ENCODE results near the gene PRKAR1B. TPM values are rescaled to one million over a fixed set of nuclear protein-coding genes. Genes with fewer than 3 reads are reported as not detected.

The PRKAR1B gene
- total and polyA plus RNA-seq, 10 of the 15 experiments (the other 5 are each of a cell fraction or from before 2014, with no cell fraction given) = 1.4 to 45.6 (median 19.3) TPM

DNA sequence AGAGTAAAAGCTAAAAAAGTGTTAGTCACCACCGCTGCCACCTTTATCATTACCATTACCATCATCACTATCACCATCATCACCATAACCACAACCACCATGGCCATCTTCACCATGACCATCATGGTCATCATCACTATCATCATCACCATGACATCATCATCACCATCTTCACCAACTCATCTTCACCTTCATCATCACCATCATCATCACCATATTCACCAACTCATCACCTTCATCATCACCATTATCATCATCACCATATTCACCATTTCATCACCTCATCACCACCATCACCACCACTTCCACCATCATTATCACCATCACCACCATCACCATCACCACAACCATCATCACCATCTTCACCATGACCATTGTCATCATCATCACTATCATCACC lies 161.0 kb downstream of the PRKAR1B start:
- intact Hi-C loops (cut with micrococcal nuclease; ENCODE audit: unreplicated experiment) = no loop called here
- ChIA-PET POLR2A (no interaction called here), CTCF (no interaction called here), RAD21 (ENCODE audit: unreplicated experiment) (no interaction called here), SMC1A (ENCODE audit: uncharacterized antibody, unreplicated experiment) (no interaction called here)
- DNase-seq (ENCODE audit: low read depth, low spot score) (no peak), ATAC-seq (no peak), FAIRE-seq (no peak)
- H3K36me3 ChIP-seq (ENCODE audit: control insufficient read depth in 2 of 2, insufficient read depth in 2 of 2, low read length in 1 of 2) = no peaks in the 10 kb centered on the region
- H2AFZ ChIP-seq (ENCODE audit: control insufficient read depth, low read depth, low read length) = no peak overlapping the region
- no peak overlapping the region for H3K27ac ChIP-seq (ENCODE audit: control insufficient read depth, insufficient read depth)
- H3K4me3 ChIP-seq = no peak overlapping the region
- BruUV-seq (replicated peaks) = no TSS peak
- H3K4me2 ChIP-seq (ENCODE audit: control insufficient read depth, insufficient read depth) = no peak overlapping the region
- no peaks in the 10 kb centered on the region for H3K27me3 ChIP-seq (replicated peaks in 1 of 2; ENCODE audit: control insufficient read depth in 2 of 2, insufficient read depth in 2 of 2, low read length in 1 of 2)
- TF ChIP-seq HDGF (IDR thresholded peaks at IDR 0.05) (0 out of 2 replicates have a peak, but pooled peaks have one; percentile 38), ZNF622 (IDR thresholded peaks at IDR 0.05) (no peak), IRF4 (IDR thresholded peaks at IDR 0.05; ENCODE audit: low read depth, low read length) (no peak), POLR2AphosphoS5 (IDR thresholded peaks at IDR 0.05; ENCODE audit: low read length) (no peak), ATF7 (IDR thresholded peaks at IDR 0.05; ENCODE audit: low read depth) (0 out of 2 replicates have a peak, but pooled peaks have one; percentile 14), CHD4 (IDR thresholded peaks at IDR 0.05) (no peak)
- in situ Hi-C loops (cut with MboI) = no loop called here
- no peaks in the 10 kb centered on the region; the same call in 1 of the 3 replicates for H3K9me3 ChIP-seq (replicated peaks; ENCODE audit: control insufficient read depth, insufficient read depth, low read length)
- H3K79me2 ChIP-seq (ENCODE audit: control insufficient read depth, insufficient read depth, low read length) = no peaks in the 10 kb centered on the region
- H3K9ac ChIP-seq (ENCODE audit: control insufficient read depth, insufficient read depth, low read length) = no peak overlapping the region
- no peaks in the 10 kb centered on the region for H4K20me1 ChIP-seq (ENCODE audit: control insufficient read depth, insufficient read depth)
- no peaks in the 10 kb centered on the region for H3K4me1 ChIP-seq (ENCODE audit: control insufficient read depth, insufficient read depth, low read length)
- WGBS (ENCODE audit: insufficient coverage, insufficient replicate concordance, low lambda C conversion rate, missing lambda C conversion rate) = 78% methylated on average over 1 of the region's 1 CpG

DNA sequence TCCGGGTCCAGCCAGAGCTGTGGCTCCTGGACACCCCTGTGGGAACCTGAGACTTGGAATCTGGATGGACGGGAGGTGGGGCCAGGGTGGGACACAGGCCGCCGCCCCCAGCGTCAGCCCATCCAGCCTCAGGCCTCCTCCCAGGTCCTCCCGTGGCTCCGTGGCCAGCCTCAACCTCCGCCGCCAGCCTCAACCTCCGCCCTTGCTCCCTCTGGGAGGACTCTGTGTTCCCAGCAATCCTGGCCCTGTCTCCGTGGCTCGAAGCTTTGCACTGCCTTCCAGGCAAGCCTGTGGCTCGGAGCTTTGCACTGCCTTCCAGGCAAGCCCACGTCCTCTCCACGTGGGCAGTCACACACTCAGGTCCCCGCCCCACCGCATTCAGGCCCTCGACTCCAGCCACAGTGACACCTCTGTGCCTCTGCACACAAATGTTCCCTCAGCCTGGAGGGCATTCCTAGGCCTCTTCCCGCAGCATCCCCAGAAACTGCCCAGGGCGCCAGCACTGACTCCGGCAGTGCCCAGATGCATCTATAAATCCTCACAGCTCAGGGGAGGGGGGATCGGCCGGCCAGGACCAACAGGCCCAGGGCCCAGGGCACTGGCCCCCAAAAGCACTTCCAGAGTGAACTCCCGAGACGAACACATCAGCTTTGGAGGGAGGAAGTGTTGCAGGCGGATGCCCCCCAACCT lies 162.8 kb downstream of the PRKAR1B start:
- no peak for DNase-seq (ENCODE audit: low read depth, low spot score)
- no peaks in the 10 kb centered on the region for H3K36me3 ChIP-seq (ENCODE audit: control insufficient read depth in 2 of 2, insufficient read depth in 2 of 2, low read length in 1 of 2)
- H3K79me2 ChIP-seq (ENCODE audit: control insufficient read depth, insufficient read depth, low read length) = no peaks in the 10 kb centered on the region
- no peaks in the 10 kb centered on the region for H3K4me1 ChIP-seq (ENCODE audit: control insufficient read depth, insufficient read depth, low read length)
- ChIA-PET SMC1A (ENCODE audit: uncharacterized antibody, unreplicated experiment) (no interaction called here), RAD21 (ENCODE audit: unreplicated experiment) (no interaction called here), POLR2A (no interaction called here), CTCF (no interaction called here)
- no peak for ATAC-seq
- in situ Hi-C loops (cut with MboI) = no loop called here
- H4K20me1 ChIP-seq (ENCODE audit: control insufficient read depth, insufficient read depth) = no peaks in the 10 kb centered on the region
- WGBS (ENCODE audit: insufficient coverage, insufficient replicate concordance, low lambda C conversion rate, missing lambda C conversion rate) = 92% methylated on average over 26 of the region's 26 CpGs
- H3K4me2 ChIP-seq (ENCODE audit: control insufficient read depth, insufficient read depth) = no peak overlapping the region
- no peak overlapping the region for H2AFZ ChIP-seq (ENCODE audit: control insufficient read depth, low read depth, low read length)
- H3K9me3 ChIP-seq (replicated peaks; ENCODE audit: control insufficient read depth, insufficient read depth, low read length) = peaks cover 2% of the 10 kb centered on the region; the same call in 1 of the 3 replicates
- no peaks in the 10 kb centered on the region for H3K27me3 ChIP-seq (replicated peaks in 1 of 2; ENCODE audit: control insufficient read depth in 2 of 2, insufficient read depth in 2 of 2, low read length in 1 of 2)
- no peak overlapping the region for H3K4me3 ChIP-seq
- H3K27ac ChIP-seq (ENCODE audit: control insufficient read depth, insufficient read depth) = no peak overlapping the region
- no peak for TF ChIP-seq ZNF622 (IDR thresholded peaks at IDR 0.05)
- no peak for TF ChIP-seq CREM (IDR thresholded peaks at IDR 0.05; ENCODE audit: low read depth)
- no peak for TF ChIP-seq NR2C1 (IDR thresholded peaks at IDR 0.05)
- no peak for TF ChIP-seq STAT1 (conservative IDR thresholded peaks at IDR 0.05)
- TF ChIP-seq FOXM1 (IDR thresholded peaks at IDR 0.05; ENCODE audit: low read depth, low read length) = no peak
- TF ChIP-seq RELA (IDR thresholded peaks at IDR 0.05; ENCODE audit: borderline replicate concordance, partially characterized antibody) = no peak
- TF ChIP-seq, protein P1, sequence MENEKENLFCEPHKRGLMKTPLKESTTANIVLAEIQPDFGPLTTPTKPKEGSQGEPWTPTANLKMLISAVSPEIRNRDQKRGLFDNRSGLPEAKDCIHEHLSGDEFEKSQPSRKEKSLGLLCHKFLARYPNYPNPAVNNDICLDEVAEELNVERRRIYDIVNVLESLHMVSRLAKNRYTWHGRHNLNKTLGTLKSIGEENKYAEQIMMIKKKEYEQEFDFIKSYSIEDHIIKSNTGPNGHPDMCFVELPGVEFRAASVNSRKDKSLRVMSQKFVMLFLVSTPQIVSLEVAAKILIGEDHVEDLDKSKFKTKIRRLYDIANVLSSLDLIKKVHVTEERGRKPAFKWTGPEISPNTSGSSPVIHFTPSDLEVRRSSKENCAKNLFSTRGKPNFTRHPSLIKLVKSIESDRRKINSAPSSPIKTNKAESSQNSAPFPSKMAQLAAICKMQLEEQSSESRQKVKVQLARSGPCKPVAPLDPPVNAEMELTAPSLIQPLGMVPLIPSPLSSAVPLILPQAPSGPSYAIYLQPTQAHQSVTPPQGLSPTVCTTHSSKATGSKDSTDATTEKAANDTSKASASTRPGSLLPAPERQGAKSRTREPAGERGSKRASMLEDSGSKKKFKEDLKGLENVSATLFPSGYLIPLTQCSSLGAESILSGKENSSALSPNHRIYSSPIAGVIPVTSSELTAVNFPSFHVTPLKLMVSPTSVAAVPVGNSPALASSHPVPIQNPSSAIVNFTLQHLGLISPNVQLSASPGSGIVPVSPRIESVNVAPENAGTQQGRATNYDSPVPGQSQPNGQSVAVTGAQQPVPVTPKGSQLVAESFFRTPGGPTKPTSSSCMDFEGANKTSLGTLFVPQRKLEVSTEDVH (IDR thresholded peaks at IDR 0.05; ENCODE audit: low read depth, partially characterized antibody) = no peak
- TF ChIP-seq BACH1 (IDR thresholded peaks at IDR 0.05; ENCODE audit: borderline replicate concordance) = no peak
- intact Hi-C loops (cut with micrococcal nuclease; ENCODE audit: unreplicated experiment) = no loop called here
- no peak for FAIRE-seq
- no TSS peak for BruUV-seq (replicated peaks)
- no peak overlapping the region for H3K9ac ChIP-seq (ENCODE audit: control insufficient read depth, insufficient read depth, low read length)

Measured in GM12878 (cell line).